OCI-LY1 (cell line): Measurements from ENCODE around the gene NXN.

ENCODE experiments used
- H2AFZ ChIP-seq: fragments of 200-600 bp; sonication (generic), shearing (Covaris generic); 2 replicates; pipeline ENCODE4 v1.6.0; 2014; ENCODE audit warnings: antibody characterized with exemption, mild to moderate bottlenecking, low read length
- H3F3A ChIP-seq: fragments of 200-600 bp; sonication (generic), shearing (Covaris generic); 2 replicates; pipeline ENCODE4 v1.6.0; 2014; ENCODE audit warnings: mild to moderate bottlenecking, antibody characterized with exemption, low read length, moderate library complexity; ENCODE audit not compliant: insufficient read depth
- H3K27ac ChIP-seq: fragments of 200-600 bp; sonication (generic); 2 replicates; pipeline ENCODE4 v1.5.1; 2014; ENCODE audit warnings: low read length, mixed run types, mild to moderate bottlenecking, low read depth; ENCODE audit not compliant: poor library complexity, severe bottlenecking
- H3K27me3 ChIP-seq: fragments of 200-600 bp; sonication (generic); 2 replicates; pipeline ENCODE4 v1.6.0; 2014; ENCODE audit warnings: antibody characterized with exemption, mild to moderate bottlenecking, low read length, moderate library complexity; ENCODE audit not compliant: insufficient read depth
- H3K36me3 ChIP-seq: fragments of 200-600 bp; sonication (generic); 2 replicates; pipeline ENCODE4 v1.6.1; 2014; ENCODE audit warnings: mild to moderate bottlenecking, antibody characterized with exemption, low read length, moderate library complexity, mixed read lengths; ENCODE audit not compliant: insufficient read depth
- H3K4me1 ChIP-seq: fragments of 200-600 bp; sonication (generic); 2 replicates; pipeline ENCODE4 v1.5.1; 2014; ENCODE audit warnings: mild to moderate bottlenecking, low read length, moderate library complexity; ENCODE audit not compliant: insufficient read depth, severe bottlenecking
- H3K4me2 ChIP-seq: fragments of 200-600 bp; sonication (generic), shearing (Covaris generic); 2 replicates; pipeline ENCODE4 v1.6.1; 2014; ENCODE audit warnings: low read length
- H3K4me3 ChIP-seq: fragments of 200-600 bp; sonication (generic); 2 replicates; pipeline ENCODE4 v1.5.1; 2014; ENCODE audit warnings: low read length, low read depth, mild to moderate bottlenecking, mixed read lengths; ENCODE audit not compliant: poor library complexity, severe bottlenecking
- H3K79me2 ChIP-seq: fragments of 200-600 bp; shearing (Covaris generic); 2 replicates; pipeline ENCODE4 v1.6.1; 2016; ENCODE audit warnings: mixed run types, low read length, mixed read lengths; ENCODE audit not compliant: insufficient read depth
- H3K9ac ChIP-seq: fragments of 200-600 bp; sonication (generic), shearing (Covaris generic); 2 replicates; pipeline ENCODE4 v1.6.1; 2014; ENCODE audit warnings: mild to moderate bottlenecking, low read length, mixed read lengths
- H3K9me2 ChIP-seq: fragments of 200-600 bp; sonication (generic), shearing (Covaris generic); 2 replicates; pipeline ENCODE4 v1.6.1; 2014; ENCODE audit warnings: low read depth, mild to moderate bottlenecking, low read length, mixed read lengths
- H3K9me3 ChIP-seq: fragments of 200-600 bp; shearing (Covaris generic); 2 replicates; pipeline ENCODE4 v1.6.1; 2014; ENCODE audit warnings: low read length, mixed read lengths
- H4K20me1 ChIP-seq: fragments of 200-600 bp; sonication (generic), shearing (Covaris generic); 2 replicates; pipeline ENCODE4 v1.6.0; 2016; ENCODE audit warnings: mild to moderate bottlenecking, low read length; ENCODE audit not compliant: insufficient read depth
- EZH2 ChIP-seq: fragments of 200-600 bp; sonication (generic), shearing (Covaris generic); IDR thresholded peaks from 2 replicates; pipeline ENCODE4 v1.8.0; 2017; ENCODE audit warnings: borderline replicate concordance, mixed run types, mild to moderate bottlenecking, antibody characterized with exemption, low read length, moderate library complexity, mixed read lengths
- TF ChIP-seq, protein P1 (sequence below): fragments of 200-600 bp; sonication (generic), shearing (Covaris generic); IDR thresholded peaks from 2 replicates; pipeline ENCODE4 v1.5.1; 2017; ENCODE audit warnings: mild to moderate bottlenecking, antibody characterized with exemption, low read length, moderate library complexity, mixed read lengths

The NXN gene

DNA sequence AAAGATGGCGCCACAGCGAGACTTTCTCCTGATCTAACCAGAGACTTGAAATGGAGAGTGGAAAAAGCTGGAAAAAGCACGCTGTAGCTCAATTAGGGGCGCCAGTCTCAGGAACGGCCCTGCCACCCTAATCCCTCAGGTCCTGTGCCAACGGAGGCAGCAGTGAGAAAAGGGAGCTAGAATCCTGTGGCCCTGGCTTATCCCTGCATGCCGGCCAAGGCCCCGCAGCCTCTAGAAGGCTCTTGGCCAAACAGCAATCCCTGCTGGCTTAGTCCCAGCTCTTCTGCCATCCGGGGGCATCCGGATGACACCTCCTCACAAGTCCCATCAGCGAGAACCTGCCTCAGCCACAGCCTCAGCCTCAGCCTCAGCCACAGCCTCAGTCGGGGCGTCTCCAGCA is 127.7 kb downstream of the NXN start:
- Histone ChIP-seq H3K9ac (no peak overlapping the region), H3K79me2 (no peaks in the 10 kb centered on the region), H4K20me1 (no peaks in the 10 kb centered on the region), H2AFZ (no peak overlapping the region), H3K9me3 (no peaks in the 10 kb centered on the region), H3K4me2 (no peak overlapping the region), H3K27ac (no peak overlapping the region), H3K4me1 (no peaks in the 10 kb centered on the region), H3K36me3 (no peaks in the 10 kb centered on the region; the same call in 1 of the 2 replicates), H3K4me3 (no peak overlapping the region), H3K27me3 (no peaks in the 10 kb centered on the region), H3K9me2 (no peaks in the 10 kb centered on the region), H3F3A (no peaks in the 10 kb centered on the region; the same call in 1 of the 2 replicates)
- TF ChIP-seq EZH2 = no peak
- TF ChIP-seq, protein P1, sequence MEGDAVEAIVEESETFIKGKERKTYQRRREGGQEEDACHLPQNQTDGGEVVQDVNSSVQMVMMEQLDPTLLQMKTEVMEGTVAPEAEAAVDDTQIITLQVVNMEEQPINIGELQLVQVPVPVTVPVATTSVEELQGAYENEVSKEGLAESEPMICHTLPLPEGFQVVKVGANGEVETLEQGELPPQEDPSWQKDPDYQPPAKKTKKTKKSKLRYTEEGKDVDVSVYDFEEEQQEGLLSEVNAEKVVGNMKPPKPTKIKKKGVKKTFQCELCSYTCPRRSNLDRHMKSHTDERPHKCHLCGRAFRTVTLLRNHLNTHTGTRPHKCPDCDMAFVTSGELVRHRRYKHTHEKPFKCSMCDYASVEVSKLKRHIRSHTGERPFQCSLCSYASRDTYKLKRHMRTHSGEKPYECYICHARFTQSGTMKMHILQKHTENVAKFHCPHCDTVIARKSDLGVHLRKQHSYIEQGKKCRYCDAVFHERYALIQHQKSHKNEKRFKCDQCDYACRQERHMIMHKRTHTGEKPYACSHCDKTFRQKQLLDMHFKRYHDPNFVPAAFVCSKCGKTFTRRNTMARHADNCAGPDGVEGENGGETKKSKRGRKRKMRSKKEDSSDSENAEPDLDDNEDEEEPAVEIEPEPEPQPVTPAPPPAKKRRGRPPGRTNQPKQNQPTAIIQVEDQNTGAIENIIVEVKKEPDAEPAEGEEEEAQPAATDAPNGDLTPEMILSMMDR = no peak

DNA sequence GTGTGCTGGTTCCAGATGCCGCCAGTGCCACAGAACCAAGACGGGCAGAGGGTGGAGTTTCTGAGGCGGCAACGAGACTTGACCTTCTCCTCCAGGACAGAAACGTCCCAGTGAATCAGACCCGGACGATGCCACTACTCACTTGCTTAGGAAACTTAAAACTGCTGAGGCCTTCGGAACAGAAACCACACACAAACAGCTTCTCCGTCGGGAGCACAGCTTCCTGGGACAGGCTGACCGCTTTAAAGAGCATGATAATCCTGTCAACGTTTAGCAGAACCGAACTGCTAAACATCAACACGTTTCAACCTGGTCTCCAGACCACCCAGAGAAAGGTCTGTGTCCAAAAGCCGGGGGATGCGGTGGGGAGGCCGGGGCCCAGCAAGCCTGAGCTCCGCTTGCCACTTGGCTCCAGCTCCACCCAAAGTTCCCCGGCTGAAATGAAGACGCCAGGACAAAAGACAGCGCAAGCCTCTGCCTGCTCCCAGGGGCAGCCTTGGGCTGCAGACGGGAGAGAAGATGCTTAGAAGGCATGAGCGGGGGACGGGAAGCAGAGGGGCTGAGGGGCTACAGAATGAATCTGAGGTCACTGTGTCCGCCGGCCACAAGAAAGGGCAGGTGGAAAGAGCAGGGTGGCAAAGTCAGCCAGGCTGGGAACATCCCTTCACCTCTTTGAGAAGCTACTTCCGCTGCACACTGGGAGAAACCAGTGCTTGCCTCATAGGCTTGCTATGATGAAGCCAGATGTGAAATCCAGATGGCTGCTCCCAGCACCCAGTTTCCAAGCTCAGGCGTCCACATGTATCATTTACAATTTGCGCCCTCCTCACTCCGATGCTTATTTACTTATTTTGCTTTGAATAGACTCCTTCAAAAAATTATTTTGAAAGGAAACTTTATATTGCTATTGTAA is 128.5 kb downstream of the NXN start:
- Histone ChIP-seq H3K4me1 (no peaks in the 10 kb centered on the region), H3K9ac (no peak overlapping the region), H3F3A (no peaks in the 10 kb centered on the region; the same call in 1 of the 2 replicates), H3K36me3 (no peaks in the 10 kb centered on the region; the same call in 1 of the 2 replicates), H3K79me2 (no peaks in the 10 kb centered on the region), H3K9me3 (no peaks in the 10 kb centered on the region), H4K20me1 (no peaks in the 10 kb centered on the region), H3K27me3 (no peaks in the 10 kb centered on the region), H2AFZ (no peak overlapping the region), H3K4me2 (no peak overlapping the region), H3K9me2 (no peaks in the 10 kb centered on the region), H3K4me3 (no peak overlapping the region), H3K27ac (no peak overlapping the region)
- TF ChIP-seq, protein P1 = no peak
- TF ChIP-seq EZH2 = no peak

DNA sequence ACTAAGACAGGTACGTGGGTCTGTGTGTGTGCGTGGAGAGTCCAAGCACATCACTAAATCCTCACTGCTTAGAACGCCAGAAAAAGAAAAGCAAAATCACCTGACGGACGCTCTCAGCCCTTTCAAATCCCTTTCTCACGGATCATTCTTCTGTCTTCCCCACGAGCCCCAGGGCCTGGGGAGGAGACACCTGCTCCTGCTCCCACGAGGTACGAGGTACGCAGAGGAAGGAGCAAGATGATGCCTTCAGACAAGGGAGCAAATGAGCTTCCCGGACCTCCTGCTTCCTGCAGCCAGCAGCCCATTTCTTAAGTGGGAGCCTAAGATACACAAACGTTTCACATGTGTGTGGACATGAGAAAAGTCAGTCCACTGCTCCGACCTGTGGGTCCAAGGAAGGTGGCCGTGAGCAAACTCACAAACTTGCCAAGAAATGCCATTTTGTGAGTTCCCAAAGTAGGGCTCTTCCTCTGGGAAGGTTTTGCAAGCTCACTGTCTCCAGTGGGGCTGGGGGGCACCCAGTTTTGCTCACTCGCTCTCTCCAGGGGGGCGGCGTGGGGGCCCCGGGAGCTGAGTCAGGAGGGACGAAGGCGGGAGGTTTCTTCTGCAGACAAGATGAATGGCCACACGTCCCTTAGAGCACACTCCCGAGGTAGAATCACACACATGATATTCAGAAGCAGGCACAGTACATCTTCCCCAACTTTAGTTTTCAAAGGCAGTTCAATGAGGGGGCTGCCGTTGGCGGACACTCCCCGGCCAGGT is 129.3 kb downstream of the NXN start:
- no peak overlapping the region for H3K27ac ChIP-seq
- no peaks in the 10 kb centered on the region for H3K4me1 ChIP-seq
- H2AFZ ChIP-seq = no peak overlapping the region
- H3K36me3 ChIP-seq = no peaks in the 10 kb centered on the region; the same call in 1 of the 2 replicates
- no peaks in the 10 kb centered on the region for H3K9me2 ChIP-seq
- TF ChIP-seq, protein P1 = no peak
- no peak for TF ChIP-seq EZH2
- no peaks in the 10 kb centered on the region for H3K9me3 ChIP-seq
- H3K4me3 ChIP-seq = no peak overlapping the region
- H4K20me1 ChIP-seq = no peaks in the 10 kb centered on the region
- no peak overlapping the region for H3K9ac ChIP-seq
- no peak overlapping the region for H3K4me2 ChIP-seq
- H3K79me2 ChIP-seq = no peaks in the 10 kb centered on the region
- no peaks in the 10 kb centered on the region for H3K27me3 ChIP-seq
- H3F3A ChIP-seq = no peaks in the 10 kb centered on the region; the same call in 1 of the 2 replicates
